Caco-2 (cell line): ENCODE data around the gene TMEM131L. TPM values are rescaled to one million over a fixed set of nuclear protein-coding genes. Genes with fewer than 3 reads are reported as not detected.

Source experiments
- BruUV-seq: library from RNA; stranded (reverse); fragments of 400-500 nt; replicated peaks from 2 replicates; lab custom pipeline; 2021; lab: Mats Ljungman, UMichigan
- CTCF ChIA-PET: fragments of 300-600 bp; sonication (Branson Sonifier 250); formaldehyde crosslinking; loops from one replicate; lab custom pipeline; 2022; ENCODE audit warnings: antibody characterized with exemption; lab: Charles Lee
- POLR2A ChIA-PET: fragments of 300-600 bp; sonication (Branson Sonifier 250); formaldehyde crosslinking; loops from one replicate; lab custom pipeline; 2022; ENCODE audit warnings: antibody characterized with exemption; lab: Charles Lee
- DNase-seq, 2 experiments: peaks; one replicate each; pipeline versions ENCODE4 v3.0.0 to v3.0.0-alpha.2; 2020 to 2022
- H3K27me3 ChIP-seq: replicated peaks from 2 replicates; pipeline ENCODE4 v1.6.0; 2011; ENCODE audit warnings: low read length; ENCODE audit not compliant: control insufficient read depth, insufficient read depth
- H3K36me3 ChIP-seq: 2 replicates; pipeline ENCODE4 v1.5.1; 2011; ENCODE audit warnings: low read length; ENCODE audit not compliant: control insufficient read depth, insufficient read depth
- H3K4me1 ChIP-seq: fragments of 250-450 bp; sonication (Bioruptor Pico); 2 replicates; pipeline ENCODE4 v1.5.1; 2020; ENCODE audit warnings: mild to moderate bottlenecking
- H3K4me3 ChIP-seq: 2 replicates; pipeline ENCODE4 v1.5.1; 2011; ENCODE audit warnings: low read depth, mild to moderate bottlenecking, control low read depth, low read length
- H3K9me3 ChIP-seq: fragments of 250-450 bp; sonication (Bioruptor Pico); 2 replicates; pipeline ENCODE4 v1.5.1; 2020; ENCODE audit warnings: mild to moderate bottlenecking, moderate library complexity
- H3K27ac Mint-ChIP-seq: one replicate; pipeline ENCODE4 v1.8.0; 2022; ENCODE audit warnings: mixed read lengths; ENCODE audit not compliant: unreplicated experiment
- H3K27me3 Mint-ChIP-seq: one replicate; pipeline ENCODE4 v1.8.0; 2022; ENCODE audit warnings: mixed read lengths; ENCODE audit not compliant: insufficient read depth, unreplicated experiment
- H3K36me3 Mint-ChIP-seq: one replicate; pipeline ENCODE4 v1.8.0; 2022; ENCODE audit warnings: mild to moderate bottlenecking, mixed read lengths; ENCODE audit not compliant: insufficient read depth, unreplicated experiment
- H3K4me1 Mint-ChIP-seq: one replicate; pipeline ENCODE4 v1.8.0; 2022; ENCODE audit warnings: low read depth, mixed read lengths; ENCODE audit not compliant: unreplicated experiment
- H3K4me3 Mint-ChIP-seq: one replicate; pipeline ENCODE4 v1.8.0; 2022; ENCODE audit warnings: mild to moderate bottlenecking, moderate library complexity, mixed read lengths; ENCODE audit not compliant: unreplicated experiment
- H3K9me3 Mint-ChIP-seq: one replicate; pipeline ENCODE4 v1.8.0; 2022; ENCODE audit warnings: mixed read lengths; ENCODE audit not compliant: unreplicated experiment
- CTCF ChIP-seq, 2 experiments: fragments of 200-600 bp in 1 of 2; IDR thresholded peaks; 1 replicate in 1 of 2; 2 replicates in 1 of 2; pipeline versions ENCODE4 v1.5.1 to v1.8.0; 2011 to 2022; ENCODE audit warnings: antibody characterized with exemption in 1 of 2, control low read depth in 1 of 2, inconsistent platforms in 1 of 2, low read depth in 1 of 2, low read length in 1 of 2, mild to moderate bottlenecking in 1 of 2, moderate library complexity in 1 of 2; ENCODE audit not compliant: insufficient read depth in 1 of 2, severe bottlenecking in 1 of 2, unreplicated experiment in 1 of 2
- intact Hi-C: fragments of 100-400 bp; cut with micrococcal nuclease; formaldehyde crosslinking; loops from one replicate; pipeline ENCODE4 v1.10.0; 2022; ENCODE audit not compliant: unreplicated experiment
- total RNA-seq: library from RNA; stranded (reverse); gene quantifications from 2 replicates; pipeline ENCODE4 v1.2.3, GENCODE V29; 2022

The TMEM131L gene
- total RNA-seq, 1 experiment from 2014 or later, result 20.8 TPM

DNA sequence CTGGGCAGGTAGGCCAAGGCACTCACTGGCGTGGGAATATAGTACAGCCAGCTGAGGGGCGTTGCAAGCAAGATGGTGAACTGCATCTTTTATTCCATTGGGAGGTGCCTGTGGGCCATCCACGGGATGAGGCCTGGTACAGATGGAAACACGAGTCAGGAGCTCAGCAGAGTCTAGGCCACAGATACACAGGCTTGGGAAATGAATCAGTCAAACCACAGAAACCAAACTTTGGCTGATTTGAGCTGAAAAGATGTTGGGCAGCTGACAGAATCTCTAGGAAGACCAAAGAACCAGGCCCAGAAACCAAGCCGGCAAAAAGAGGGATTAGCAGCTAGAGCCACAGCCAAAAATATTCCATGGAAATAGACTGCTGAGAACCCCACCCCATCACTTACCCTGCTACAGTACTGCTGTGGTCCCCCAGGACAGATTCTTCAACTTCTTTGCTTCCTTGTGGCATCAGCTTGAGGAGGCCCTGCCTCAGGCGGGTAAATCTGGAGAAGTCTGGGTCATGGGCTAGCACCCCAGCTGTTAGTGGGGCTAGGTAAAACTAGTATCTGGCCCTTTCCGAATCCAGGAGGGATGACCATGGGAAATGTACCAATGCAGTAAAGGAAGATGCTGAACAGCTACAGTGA lies 75.4 kb downstream of the TMEM131L start:
- ChIA-PET CTCF (no interaction called here), POLR2A (interaction anchor here (1.0 kb wide), 1 partner anchor 13 kb away, joined by 3 read pairs; no protein-coding TSS in a partner anchor)
- Mint-ChIP-seq H3K27ac (no peak overlapping the region), H3K4me3 (no peak overlapping the region), H3K27me3 (no peaks in the 10 kb centered on the region), H3K36me3 (peaks cover 17% of the 10 kb centered on the region), H3K4me1 (peaks cover 6% of the 10 kb centered on the region), H3K9me3 (no peaks in the 10 kb centered on the region)
- no peak for TF ChIP-seq CTCF (IDR thresholded peaks at IDR 0.05; ENCODE audit: insufficient read depth in 1 of 2, low read depth in 1 of 2, low read length in 1 of 2, severe bottlenecking in 1 of 2, unreplicated experiment in 1 of 2)
- DNase-seq, result no peak
- H3K4me1 ChIP-seq, result peaks cover 14% of the 10 kb centered on the region
- no peaks in the 10 kb centered on the region for H3K27me3 ChIP-seq
- no peak overlapping the region for H3K4me3 ChIP-seq
- BruUV-seq, result no TSS peak
- no peaks in the 10 kb centered on the region for H3K36me3 ChIP-seq
- no peaks in the 10 kb centered on the region for H3K9me3 ChIP-seq
- intact Hi-C loops, result no loop called here

DNA sequence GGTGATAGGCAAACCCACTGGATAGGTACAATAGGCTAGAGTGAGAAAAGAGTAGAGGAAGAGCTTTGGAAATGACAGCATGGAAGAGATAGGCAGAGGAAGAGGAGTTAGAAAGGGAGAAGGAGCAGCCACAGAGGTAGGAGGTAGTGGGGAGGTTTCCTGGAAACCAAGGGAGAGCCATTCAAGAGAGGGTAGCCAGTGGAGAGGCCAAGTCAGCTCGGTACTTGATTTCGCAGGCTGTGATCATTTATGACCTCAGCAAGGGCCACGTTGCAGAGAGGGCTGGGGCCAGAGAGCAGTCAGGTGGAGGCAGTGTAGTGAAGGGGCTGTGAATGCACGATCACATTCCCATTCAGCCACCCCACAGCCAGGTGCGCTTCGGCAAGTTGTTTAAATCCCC lies 76.0 kb downstream of the TMEM131L start:
- peaks cover 11% of the 10 kb centered on the region for H3K4me1 ChIP-seq
- CTCF ChIA-PET, result no interaction called here
- H3K27ac Mint-ChIP-seq, result peak overlapping the region; percentile 71
- H3K27me3 Mint-ChIP-seq, result no peaks in the 10 kb centered on the region
- intact Hi-C loops, result no loop called here
- H3K36me3 Mint-ChIP-seq, result peaks cover 17% of the 10 kb centered on the region
- H3K4me1 Mint-ChIP-seq, result peaks cover 6% of the 10 kb centered on the region
- no peaks in the 10 kb centered on the region for H3K36me3 ChIP-seq
- H3K9me3 Mint-ChIP-seq, result no peaks in the 10 kb centered on the region
- no peak overlapping the region for H3K4me3 ChIP-seq
- POLR2A ChIA-PET, result interaction anchor here (1.0 kb wide), 1 partner anchor 12 kb away, joined by 3 read pairs; no protein-coding TSS in a partner anchor
- BruUV-seq, result no TSS peak
- no peak overlapping the region for H3K4me3 Mint-ChIP-seq
- TF ChIP-seq CTCF (IDR thresholded peaks at IDR 0.05; ENCODE audit: insufficient read depth in 1 of 2, low read depth in 1 of 2, low read length in 1 of 2, severe bottlenecking in 1 of 2, unreplicated experiment in 1 of 2), result no peak
- DNase-seq, result no peak
- H3K9me3 ChIP-seq, result no peaks in the 10 kb centered on the region
- H3K27me3 ChIP-seq, result no peaks in the 10 kb centered on the region

DNA sequence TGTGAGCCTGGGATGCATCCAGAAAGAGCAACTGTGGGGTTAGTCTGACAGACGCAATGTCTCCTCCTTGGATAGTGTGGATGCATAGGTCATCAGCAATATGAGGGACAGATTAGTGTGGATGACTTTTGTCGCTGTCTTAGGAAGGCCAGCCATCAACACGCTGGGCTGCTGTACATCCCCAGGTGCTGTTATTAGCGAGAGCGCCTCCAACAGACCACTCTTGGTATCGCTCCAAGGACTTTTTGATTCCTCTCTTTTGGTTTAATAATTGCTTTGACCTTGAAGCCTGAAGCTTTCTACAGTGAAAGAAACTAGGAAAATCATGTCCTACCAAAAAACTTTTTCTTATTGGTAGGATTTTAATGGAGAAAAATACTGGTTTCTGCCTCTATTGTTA lies 76.7 kb downstream of the TMEM131L start:
- no TSS peak for BruUV-seq
- H3K36me3 ChIP-seq, result no peaks in the 10 kb centered on the region
- H3K9me3 ChIP-seq, result no peaks in the 10 kb centered on the region
- Mint-ChIP-seq H3K36me3 (peaks cover 17% of the 10 kb centered on the region), H3K27ac (peak overlapping the region; percentile 71), H3K4me1 (peaks cover 6% of the 10 kb centered on the region), H3K27me3 (no peaks in the 10 kb centered on the region), H3K4me3 (no peak overlapping the region), H3K9me3 (no peaks in the 10 kb centered on the region)
- intact Hi-C loops, result no loop called here
- no peaks in the 10 kb centered on the region for H3K27me3 ChIP-seq
- ChIA-PET CTCF (no interaction called here), POLR2A (no interaction called here)
- TF ChIP-seq CTCF (IDR thresholded peaks at IDR 0.05; ENCODE audit: insufficient read depth in 1 of 2, low read depth in 1 of 2, low read length in 1 of 2, severe bottlenecking in 1 of 2, unreplicated experiment in 1 of 2), result peak in 1 of 2 experiments; percentile 21
- DNase-seq, result no peak
- H3K4me3 ChIP-seq, result no peak overlapping the region
- H3K4me1 ChIP-seq, result peaks cover 4% of the 10 kb centered on the region
